Retina (tissue), 1 donor: ENCODE measurements around the gene HRAS.

Experiments
- DNase-seq: peaks from one replicate; pipeline ENCODE4 v3.0.0-alpha.2; 2016

Gene HRAS

GRCh38 chr11:567011-567628 is 31.7 kb upstream of the HRAS start:
- no peak for DNase-seq

GRCh38 chr11:565921-566509 is 30.6 kb upstream of the HRAS start:
- no peak for DNase-seq

GRCh38 chr11:563812-564578 is 28.6 kb upstream of the HRAS start:
- no peak for DNase-seq

GRCh38 chr11:563066-563811 is 27.9 kb upstream of the HRAS start:
- no peak for DNase-seq

GRCh38 chr11:562046-562645 is 26.8 kb upstream of the HRAS start:
- DNase-seq, result no peak

DNA sequence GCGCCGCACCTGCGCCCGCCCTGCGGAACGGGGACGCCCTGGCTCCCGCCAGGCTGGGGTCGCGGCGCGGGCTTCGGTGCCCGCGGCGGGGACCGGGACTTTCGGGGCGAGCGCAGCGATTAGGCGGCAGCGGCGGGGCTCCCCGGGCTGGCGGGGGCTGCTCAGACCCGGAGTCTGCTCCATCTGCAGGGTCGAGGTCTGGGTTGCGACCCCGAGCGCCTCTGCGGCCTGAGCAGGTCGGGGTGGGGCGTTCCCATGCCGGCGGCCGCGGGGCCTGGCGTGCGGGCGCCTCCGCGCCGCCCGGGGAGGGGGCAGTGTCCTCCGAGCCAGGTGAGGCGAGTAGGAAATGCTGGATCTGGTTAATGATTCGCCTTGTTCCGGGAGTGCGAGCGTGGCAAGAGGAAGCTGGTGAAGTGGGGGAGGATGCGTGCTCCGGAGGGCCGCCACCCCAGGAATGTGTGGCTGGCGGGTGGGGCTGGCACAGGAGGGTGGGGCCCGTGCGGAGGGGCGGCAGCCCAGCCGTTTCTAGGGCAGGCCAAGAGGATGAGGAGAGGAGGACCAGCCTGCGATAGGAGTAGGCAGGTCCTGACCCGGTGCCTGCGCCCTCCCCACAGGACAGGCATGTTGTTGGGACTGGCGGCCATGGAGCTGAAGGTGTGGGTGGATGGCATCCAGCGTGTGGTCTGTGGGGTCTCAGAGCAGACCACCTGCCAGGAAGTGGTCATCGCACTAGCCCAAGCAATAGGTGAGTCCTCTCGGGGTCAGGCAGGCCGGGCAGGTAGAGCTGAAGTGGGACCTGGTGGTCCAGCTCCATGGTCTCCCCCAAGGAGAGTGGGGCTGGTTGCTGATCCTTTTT is 26.0 kb upstream of the HRAS start:
- no peak for DNase-seq

DNA sequence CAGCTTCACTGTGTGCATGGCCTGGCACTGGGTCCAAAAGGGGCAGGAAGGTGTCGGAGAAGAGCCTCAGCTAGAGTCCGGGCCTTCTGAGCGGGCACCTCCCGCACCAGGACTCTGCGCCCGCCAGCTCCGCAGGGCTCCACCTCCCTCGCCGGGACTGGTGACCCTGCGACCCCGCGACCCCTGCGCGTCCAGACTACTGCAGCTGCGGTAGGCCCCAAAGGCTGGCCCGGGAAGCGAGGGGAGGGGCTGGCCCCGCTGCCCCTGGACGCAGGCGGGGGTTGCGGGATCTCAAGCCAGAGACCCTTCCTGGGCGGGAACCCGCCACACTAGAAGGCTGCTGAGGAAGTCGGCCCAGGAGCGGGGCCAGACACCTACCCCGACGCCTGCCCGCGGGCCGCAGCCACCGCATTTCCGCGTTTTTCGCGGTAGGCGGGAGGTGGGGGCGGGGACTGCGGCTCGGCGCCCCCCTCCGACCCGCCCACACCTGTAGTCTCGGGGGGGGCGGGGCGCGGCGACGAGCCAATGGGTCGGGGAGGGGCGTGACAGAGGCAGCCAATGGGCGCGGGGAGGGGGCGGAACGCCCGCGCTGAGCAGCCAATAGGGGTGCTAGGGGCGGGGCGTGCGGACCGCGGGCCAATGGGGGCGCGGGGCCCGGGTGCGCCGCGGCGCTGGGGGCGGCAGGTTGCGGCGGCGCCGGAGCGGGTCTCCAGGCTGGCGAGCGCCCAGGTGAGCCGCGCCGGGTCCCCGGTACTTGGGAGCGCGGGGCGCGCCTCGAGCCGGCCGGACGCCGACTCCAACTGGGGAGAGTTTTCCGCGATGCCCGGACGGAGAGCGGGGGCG is 25.1 kb upstream of the HRAS start, which contains the start of the genes LMNTD2 and RASSF7:
TSS of gene LMNTD2 (minus strand) at position 434 of the 843 bp plus-strand sequence. CDS start at position 412, 22 bp downstream.
TSS of gene RASSF7 (plus strand) at position 666 of the 843 bp plus-strand sequence. CDS start 799 bp downstream, outside the sequence.
- peak; percentile 86 for DNase-seq

GRCh38 chr11:559712-560304 is 24.4 kb upstream of the HRAS start:
- no peak for DNase-seq

DNA sequence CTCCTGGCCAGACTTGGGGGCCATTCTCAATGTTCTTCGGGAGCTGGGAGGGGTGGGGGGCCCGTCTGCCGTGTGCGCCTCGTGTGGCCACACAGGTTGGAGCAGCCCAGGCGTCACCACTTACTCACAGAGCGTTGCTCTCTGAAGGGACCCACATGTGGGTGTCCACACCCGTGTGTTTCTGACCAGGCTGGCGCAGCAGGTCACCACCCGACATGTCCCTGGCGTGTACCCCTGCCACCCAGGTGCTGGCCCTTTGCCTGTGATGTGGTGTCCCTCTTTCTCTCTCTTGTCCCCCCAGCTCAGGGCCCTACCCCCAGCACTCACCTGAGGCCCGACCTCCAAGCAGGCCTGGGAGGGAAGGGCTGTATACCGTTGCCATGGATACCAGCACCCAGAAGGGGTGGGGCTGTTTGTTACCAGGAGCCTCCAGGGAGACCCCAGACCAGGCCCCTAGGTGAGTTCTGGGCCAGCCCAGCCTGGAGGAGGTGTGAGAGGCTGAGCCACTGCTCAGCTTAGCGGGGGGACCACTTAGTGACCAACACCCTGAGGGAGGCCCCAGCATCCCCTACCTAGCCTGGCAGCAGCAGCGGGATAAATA is 23.7 kb upstream of the HRAS start:
- no peak for DNase-seq

DNA sequence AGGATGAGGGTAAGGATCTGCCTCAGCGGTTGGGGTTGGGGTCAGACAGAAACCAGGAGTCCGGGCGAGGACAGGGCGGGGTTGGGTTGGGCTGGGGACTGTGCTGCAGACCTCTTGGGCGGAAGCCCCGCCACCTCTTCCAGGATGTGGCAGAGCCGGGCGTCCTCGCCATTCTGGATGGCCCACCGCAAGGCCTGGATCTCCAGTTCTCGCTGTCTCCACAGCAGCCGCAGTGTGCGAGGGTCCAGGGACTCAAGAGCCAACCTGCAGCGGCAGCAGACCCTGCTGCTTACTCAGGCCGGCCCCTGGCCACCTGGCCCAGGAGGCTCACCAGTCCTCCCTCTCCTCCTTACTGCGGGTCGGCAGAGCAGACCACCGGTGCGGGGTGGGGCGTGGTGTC is 23.1 kb upstream of the HRAS start:
- DNase-seq, result no peak

- peak; percentile 3 for DNase-seq
These were observed 22.2 kb upstream of the HRAS start for GRCh38 chr11:557328-558132.

DNA sequence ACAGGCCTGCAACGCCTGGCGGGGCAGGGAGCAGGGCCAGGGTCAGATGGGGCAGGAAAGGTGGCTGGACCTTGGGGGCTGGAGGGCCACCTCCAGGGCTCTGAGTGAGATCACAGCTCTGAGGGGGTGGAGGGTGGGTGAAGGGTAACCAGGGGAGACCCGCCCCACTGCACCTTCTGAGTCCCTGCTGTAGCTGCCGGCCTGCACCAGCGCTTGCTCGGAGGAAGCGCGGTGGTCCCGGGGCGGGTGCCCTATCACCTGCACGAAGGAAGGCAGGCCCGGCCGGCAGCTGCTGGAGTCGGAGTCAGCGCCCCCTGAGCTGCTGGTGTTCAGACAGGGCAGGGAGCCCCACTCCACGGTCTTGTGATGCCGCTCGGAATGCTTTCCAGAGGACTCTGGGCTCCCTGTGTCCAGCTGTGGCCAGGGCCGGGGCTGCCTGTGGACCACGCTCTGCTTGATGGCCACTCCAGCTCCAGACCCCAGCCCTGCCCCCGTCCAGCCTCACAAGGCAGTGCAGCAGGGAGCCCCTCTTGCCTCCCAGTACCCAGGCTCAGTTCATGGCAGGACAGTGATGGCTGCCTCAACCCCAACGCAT is 21.4 kb upstream of the HRAS start:
- DNase-seq, result no peak

DNA sequence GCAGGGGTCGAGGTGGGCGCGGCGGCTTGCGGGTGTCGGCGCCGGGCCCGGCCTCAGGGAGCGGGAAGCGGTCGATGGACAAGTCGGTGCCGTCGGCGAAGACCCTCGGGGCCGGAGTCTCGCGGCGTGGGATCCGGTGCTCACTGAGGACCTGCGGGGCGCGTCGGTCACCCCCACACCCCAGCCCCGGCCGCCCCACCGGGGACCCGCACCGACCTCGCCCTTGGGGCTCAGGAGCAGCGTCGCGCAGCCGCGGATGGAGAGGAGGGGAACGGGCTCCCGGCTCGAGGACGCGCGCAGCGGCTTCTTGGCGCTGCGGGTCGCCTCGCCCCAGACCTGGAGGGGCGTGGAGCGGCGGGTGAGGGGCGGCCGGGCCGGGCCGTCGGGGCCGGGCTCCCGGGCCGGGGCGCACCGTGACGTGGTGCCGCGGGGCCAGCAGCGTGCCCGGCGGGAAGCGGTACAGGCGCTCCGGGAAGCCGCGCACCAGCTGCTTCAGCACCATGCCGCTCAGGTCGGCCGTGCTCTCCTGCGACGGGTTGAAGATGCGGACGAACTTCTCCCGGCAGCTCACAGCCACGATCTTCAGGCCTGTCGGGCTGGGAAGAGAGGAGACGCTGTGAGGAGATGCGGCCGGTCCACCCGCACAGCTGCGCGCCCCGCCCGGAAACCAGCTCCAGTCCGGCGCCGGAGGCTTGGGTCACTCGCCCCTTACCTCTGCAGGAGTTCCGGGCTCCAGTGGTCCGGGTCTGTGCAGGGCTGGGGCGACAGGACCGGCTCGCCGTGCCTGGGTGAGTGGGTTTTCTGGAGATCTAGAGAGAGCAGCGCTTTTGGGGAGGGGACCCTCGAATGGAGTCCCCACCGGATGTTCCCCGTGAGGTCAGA is 20.6 kb upstream of the HRAS start:
- DNase-seq, result peak; percentile 46

DNA sequence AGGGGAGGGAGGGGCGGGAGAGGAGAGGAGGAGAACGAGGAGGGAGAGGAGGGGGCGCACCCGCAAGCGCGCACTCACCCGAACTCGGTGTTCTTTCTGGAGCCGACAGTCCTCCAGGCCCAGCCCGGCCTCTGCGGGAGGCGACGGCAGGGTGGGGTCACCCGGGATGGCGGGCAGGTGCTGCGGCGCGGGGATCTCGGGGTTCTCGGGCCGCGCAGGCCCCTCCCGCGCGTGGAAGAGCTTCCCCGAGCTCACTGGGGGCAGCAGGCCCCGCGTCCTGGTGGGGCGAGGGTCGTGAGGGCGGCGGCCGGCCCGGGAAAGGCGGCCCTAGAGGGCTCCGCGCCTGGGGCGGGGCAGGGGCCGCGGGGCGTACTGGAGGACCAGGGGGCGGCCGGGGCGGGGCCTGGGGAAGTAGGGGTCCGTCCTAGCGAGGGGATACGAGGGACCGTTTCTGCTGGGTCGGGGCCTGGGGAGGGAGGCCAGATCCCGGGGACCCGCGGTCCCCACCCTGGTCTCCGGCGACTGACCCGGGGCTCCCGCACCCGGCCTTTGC is 19.9 kb upstream of the HRAS start:
- DNase-seq, result peak; percentile 66

DNA sequence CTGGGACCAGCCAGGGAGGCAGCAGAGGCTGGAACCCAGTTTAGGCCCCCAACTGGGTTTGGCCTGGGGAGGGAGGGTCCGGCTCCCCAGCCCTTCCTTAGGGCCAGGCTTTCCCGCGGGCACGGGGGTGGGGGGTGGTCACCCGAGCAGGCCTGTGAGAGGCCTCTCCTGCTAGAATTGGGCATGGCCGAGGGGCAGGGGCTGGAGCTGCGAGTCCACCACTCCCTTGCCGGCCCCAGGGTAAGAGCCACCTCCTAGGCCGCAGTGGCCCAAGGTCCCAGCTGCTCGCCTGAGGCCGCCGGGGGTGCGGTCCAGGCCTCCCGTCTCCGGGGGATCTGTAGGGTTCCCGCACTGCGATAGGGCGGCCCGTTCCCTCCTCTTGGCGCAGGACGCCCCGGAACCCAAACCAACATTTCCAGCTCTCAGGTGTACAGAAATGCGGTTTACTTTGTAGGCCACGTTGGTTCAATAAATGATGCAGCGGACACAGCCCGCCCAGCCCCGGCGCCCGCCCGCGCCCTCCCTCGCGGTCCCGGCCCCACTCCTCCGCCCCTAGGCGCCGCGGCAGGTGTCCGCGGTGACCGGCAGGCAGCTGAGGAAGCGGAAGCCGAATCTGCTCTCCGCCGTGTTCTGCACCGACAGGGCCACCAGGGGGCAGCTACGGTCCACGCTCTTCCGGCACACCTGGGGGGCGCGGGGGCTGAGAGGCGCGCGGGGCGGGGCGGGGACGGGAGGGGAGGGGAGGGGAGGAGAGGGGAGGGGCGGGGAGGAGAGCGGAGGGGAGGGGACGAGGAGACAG is 19.3 kb upstream of the HRAS start:
- DNase-seq, result peak; percentile 66

- no peak for DNase-seq
These were observed 18.6 kb upstream of the HRAS start for GRCh38 chr11:553988-554340.
